Karpas-422 (cell line): ENCODE measurements around the gene ULK4. TPM values are rescaled to one million over a fixed set of nuclear protein-coding genes. Genes with fewer than 3 reads are reported as not detected.

Experiments used
- DNase-seq: peaks from one replicate; pipeline ENCODE4 v3.0.0-alpha.2; 2015
- H2AFZ ChIP-seq: fragments of 200-600 bp; sonication (generic); 2 replicates; pipeline ENCODE4 v1.6.1; 2014; ENCODE audit warnings: antibody characterized with exemption, low read length, mixed read lengths
- H3K27ac ChIP-seq: fragments of 200-600 bp; sonication (generic); 2 replicates; pipeline ENCODE4 v1.5.1; 2014; ENCODE audit warnings: mild to moderate bottlenecking, low read length, moderate library complexity
- H3K27me3 ChIP-seq: fragments of 200-600 bp; sonication (generic); 2 replicates; pipeline ENCODE4 v1.6.1; 2014; ENCODE audit warnings: low read length, mixed read lengths
- H3K36me3 ChIP-seq: fragments of 200-600 bp; sonication (generic); 2 replicates; pipeline ENCODE4 v1.6.1; 2014; ENCODE audit warnings: low read length, mixed read lengths; ENCODE audit not compliant: insufficient read depth
- H3K4me1 ChIP-seq: fragments of 200-600 bp; sonication (generic); 2 replicates; pipeline ENCODE4 v1.6.1; 2014; ENCODE audit warnings: mild to moderate bottlenecking, low read length, mixed read lengths
- H3K4me2 ChIP-seq: fragments of 200-600 bp; sonication (generic); 2 replicates; pipeline ENCODE4 v1.6.1; 2014; ENCODE audit warnings: low read length, low read depth, mild to moderate bottlenecking; ENCODE audit not compliant: poor library complexity, severe bottlenecking
- H3K4me3 ChIP-seq: fragments of 200-600 bp; sonication (generic); 2 replicates; pipeline ENCODE4 v1.5.1; 2014; ENCODE audit warnings: mild to moderate bottlenecking, antibody characterized with exemption, low read length, mixed read lengths
- H3K79me2 ChIP-seq: fragments of 200-600 bp; sonication (generic); 2 replicates; pipeline ENCODE4 v1.6.1; 2014; ENCODE audit warnings: mild to moderate bottlenecking, low read length, mixed read lengths
- H3K9ac ChIP-seq: fragments of 200-600 bp; sonication (generic); 2 replicates; pipeline ENCODE4 v1.6.0; 2014; ENCODE audit warnings: low read length
- H3K9me2 ChIP-seq: fragments of 200-600 bp; sonication (generic), shearing (Covaris generic); replicated peaks from 2 replicates; pipeline ENCODE4 v1.6.0; 2014; ENCODE audit warnings: mild to moderate bottlenecking, low read length, moderate library complexity; ENCODE audit not compliant: insufficient read depth
- H3K9me3 ChIP-seq: fragments of 300-700, 200-600 bp; sonication (generic); 2 replicates; pipeline ENCODE4 v1.6.1; 2014; ENCODE audit warnings: low read length, mixed read lengths
- H4K20me1 ChIP-seq: fragments of 200-600 bp; sonication (generic); 2 replicates; pipeline ENCODE4 v1.6.1; 2014; ENCODE audit warnings: mild to moderate bottlenecking, antibody characterized with exemption, low read length, low read depth; ENCODE audit not compliant: insufficient read depth
- total RNA-seq: library from RNA; depleted of rRNA; stranded (reverse); fragments of >200 nt; shearing (Covaris generic); gene quantifications from 2 replicates; pipeline ENCODE4 v1.2.3, GENCODE V29; 2014; ENCODE audit warnings: low replicate concordance

Gene ULK4
- total RNA-seq, 1 experiment from 2014 or later = 8.8 TPM

- Histone ChIP-seq H3K36me3 (no peaks in the 10 kb centered on the region), H3K27ac (no peak overlapping the region), H4K20me1 (no peaks in the 10 kb centered on the region), H3K9ac (no peak overlapping the region), H3K4me3 (no peak overlapping the region), H3K27me3 (no peaks in the 10 kb centered on the region), H2AFZ (no peak overlapping the region), H3K79me2 (no peaks in the 10 kb centered on the region), H3K9me3 (no peaks in the 10 kb centered on the region), H3K4me1 (no peaks in the 10 kb centered on the region), H3K4me2 (no peak overlapping the region), H3K9me2 (no peaks in the 10 kb centered on the region)
- DNase-seq = no peak
These were observed 472.7 kb downstream of the ULK4 start for GRCh38 chr3:41489231-41489630.

GRCh38 chr3:41488501-41488900, 473.4 kb downstream of the ULK4 start:
- no peak overlapping the region for H3K4me2 ChIP-seq
- no peaks in the 10 kb centered on the region for H3K36me3 ChIP-seq
- DNase-seq = no peak
- no peaks in the 10 kb centered on the region for H3K4me1 ChIP-seq
- H3K9ac ChIP-seq = no peak overlapping the region
- H3K79me2 ChIP-seq = no peaks in the 10 kb centered on the region
- H3K27me3 ChIP-seq = no peaks in the 10 kb centered on the region
- H4K20me1 ChIP-seq = no peaks in the 10 kb centered on the region
- H3K27ac ChIP-seq = no peak overlapping the region
- no peak overlapping the region for H2AFZ ChIP-seq
- no peaks in the 10 kb centered on the region for H3K9me3 ChIP-seq
- H3K9me2 ChIP-seq = no peaks in the 10 kb centered on the region
- H3K4me3 ChIP-seq = no peak overlapping the region

- Histone ChIP-seq H3K79me2 (no peaks in the 10 kb centered on the region), H3K4me2 (no peak overlapping the region), H3K27me3 (no peaks in the 10 kb centered on the region), H3K9ac (no peak overlapping the region), H4K20me1 (no peaks in the 10 kb centered on the region), H3K4me1 (no peaks in the 10 kb centered on the region), H3K27ac (no peak overlapping the region), H3K4me3 (no peak overlapping the region), H3K9me3 (no peaks in the 10 kb centered on the region), H3K9me2 (no peaks in the 10 kb centered on the region), H2AFZ (no peak overlapping the region), H3K36me3 (no peaks in the 10 kb centered on the region)
- no peak for DNase-seq
These were observed 476.4 kb downstream of the ULK4 start for GRCh38 chr3:41485484-41485883.

GRCh38 chr3:41482134-41482533, 479.8 kb downstream of the ULK4 start:
- no peak for DNase-seq
- Histone ChIP-seq H2AFZ (no peak overlapping the region), H3K27me3 (no peaks in the 10 kb centered on the region), H3K4me2 (no peak overlapping the region), H3K36me3 (no peaks in the 10 kb centered on the region), H3K27ac (no peak overlapping the region), H3K9ac (no peak overlapping the region), H3K9me2 (no peaks in the 10 kb centered on the region), H3K4me3 (no peak overlapping the region), H3K4me1 (no peaks in the 10 kb centered on the region), H3K79me2 (no peaks in the 10 kb centered on the region), H4K20me1 (no peaks in the 10 kb centered on the region), H3K9me3 (no peaks in the 10 kb centered on the region)

- H3K9me3 ChIP-seq = no peaks in the 10 kb centered on the region
- H3K4me2 ChIP-seq = no peak overlapping the region
- H3K9ac ChIP-seq = no peak overlapping the region
- DNase-seq = no peak
- H3K36me3 ChIP-seq = no peaks in the 10 kb centered on the region
- no peaks in the 10 kb centered on the region for H3K9me2 ChIP-seq
- no peak overlapping the region for H3K4me3 ChIP-seq
- no peaks in the 10 kb centered on the region for H3K4me1 ChIP-seq
- H2AFZ ChIP-seq = no peak overlapping the region
- no peaks in the 10 kb centered on the region for H3K79me2 ChIP-seq
- H3K27ac ChIP-seq = no peak overlapping the region
- no peaks in the 10 kb centered on the region for H4K20me1 ChIP-seq
- H3K27me3 ChIP-seq = no peaks in the 10 kb centered on the region
These were observed 483.6 kb downstream of the ULK4 start for GRCh38 chr3:41478278-41478677.

GRCh38 chr3:41477399-41478014, 484.4 kb downstream of the ULK4 start:
- no peaks in the 10 kb centered on the region for H3K4me1 ChIP-seq
- H4K20me1 ChIP-seq = no peaks in the 10 kb centered on the region
- peaks cover 6% of the 10 kb centered on the region; the same call in 1 of the 2 replicates for H3K9me3 ChIP-seq
- no peak for DNase-seq
- no peak overlapping the region for H2AFZ ChIP-seq
- no peak overlapping the region for H3K27ac ChIP-seq
- no peak overlapping the region for H3K4me3 ChIP-seq
- no peak overlapping the region for H3K9ac ChIP-seq
- H3K36me3 ChIP-seq = no peaks in the 10 kb centered on the region
- no peaks in the 10 kb centered on the region for H3K79me2 ChIP-seq
- no peaks in the 10 kb centered on the region for H3K27me3 ChIP-seq
- H3K4me2 ChIP-seq = no peak overlapping the region
- H3K9me2 ChIP-seq = no peaks in the 10 kb centered on the region

GRCh38 chr3:41469083-41469482, 492.8 kb downstream of the ULK4 start:
- Histone ChIP-seq H3K9me2 (no peaks in the 10 kb centered on the region), H3K9me3 (peaks cover 6% of the 10 kb centered on the region; the same call in 1 of the 2 replicates), H3K79me2 (no peaks in the 10 kb centered on the region), H3K27ac (no peak overlapping the region), H3K4me3 (no peak overlapping the region), H3K27me3 (no peaks in the 10 kb centered on the region), H3K36me3 (no peaks in the 10 kb centered on the region), H3K4me2 (no peak overlapping the region), H4K20me1 (no peaks in the 10 kb centered on the region), H3K4me1 (no peaks in the 10 kb centered on the region), H3K9ac (no peak overlapping the region), H2AFZ (no peak overlapping the region)
- no peak for DNase-seq

- H3K4me1 ChIP-seq = no peaks in the 10 kb centered on the region
- H3K27me3 ChIP-seq = no peaks in the 10 kb centered on the region
- no peak overlapping the region for H3K4me3 ChIP-seq
- no peak overlapping the region for H3K27ac ChIP-seq
- H3K4me2 ChIP-seq = no peak overlapping the region
- no peaks in the 10 kb centered on the region for H3K36me3 ChIP-seq
- H3K9me3 ChIP-seq = no peaks in the 10 kb centered on the region; the same call in 1 of the 2 replicates
- DNase-seq = no peak
- H4K20me1 ChIP-seq = no peaks in the 10 kb centered on the region
- H2AFZ ChIP-seq = no peak overlapping the region
- H3K9ac ChIP-seq = no peak overlapping the region
- no peaks in the 10 kb centered on the region for H3K79me2 ChIP-seq
- no peaks in the 10 kb centered on the region for H3K9me2 ChIP-seq
These were observed 494.4 kb downstream of the ULK4 start for GRCh38 chr3:41467481-41467880.
